NOMO-1 treated with DMSO at 0.1 percent for 48 hours (cell line): Measurements from ENCODE around the gene RAD9B.
"Not testable (repeated sequence)": the region's sequence is repeated elsewhere in the genome, so short reads cannot be mapped to it uniquely, and the experiment has no call there.

Source experiments
- DNase-seq: peaks from one replicate; lab custom pipeline; 2025; ENCODE audit not compliant: unreplicated experiment; lab: John Stamatoyannopoulos, UW

RAD9B gene

GRCh38 chr12:110520876-110521712, 19.0 kb downstream of the RAD9B start:
- DNase-seq: not testable (repeated sequence)

GRCh38 chr12:110528277-110528839, 26.2 kb downstream of the RAD9B start:
- DNase-seq: no peak

GRCh38 chr12:110530511-110530910, 28.4 kb downstream of the RAD9B start:
- peak; percentile 18 for DNase-seq

GRCh38 chr12:110531741-110532333, 29.7 kb downstream of the RAD9B start:
- DNase-seq: peak; percentile 30

- no peak for DNase-seq
Observed at GRCh38 chr12:110532644-110533043, 30.5 kb downstream of the RAD9B start.

- DNase-seq: no peak
Observed at GRCh38 chr12:110533607-110534006, 31.5 kb downstream of the RAD9B start.

GRCh38 chr12:110534811-110535210, 32.7 kb downstream of the RAD9B start:
- DNase-seq: no peak

- no peak for DNase-seq
Observed at GRCh38 chr12:110536834-110537604, 34.9 kb downstream of the RAD9B start.

- DNase-seq: no peak
Observed at GRCh38 chr12:110537605-110538409, 35.7 kb downstream of the RAD9B start.

- DNase-seq: no peak
Observed at GRCh38 chr12:110538869-110539622, 36.9 kb downstream of the RAD9B start.

GRCh38 chr12:110540048-110540447, 37.9 kb downstream of the RAD9B start:
- no peak for DNase-seq

- DNase-seq: no peak
Observed at GRCh38 chr12:110543252-110543959, 41.3 kb downstream of the RAD9B start.

GRCh38 chr12:110543965-110544364, 41.8 kb downstream of the RAD9B start:
- DNase-seq: no peak

GRCh38 chr12:110545259-110545658, 43.1 kb downstream of the RAD9B start:
- DNase-seq: peak; percentile 85

- no peak for DNase-seq
Observed at GRCh38 chr12:110545812-110546211, 43.7 kb downstream of the RAD9B start.

- DNase-seq: peak; percentile 54
Observed at GRCh38 chr12:110546339-110546738, 44.2 kb downstream of the RAD9B start.

GRCh38 chr12:110547090-110547489, 45.0 kb downstream of the RAD9B start:
- no peak for DNase-seq

GRCh38 chr12:110548678-110549077, 46.5 kb downstream of the RAD9B start:
- DNase-seq: no peak

- DNase-seq: no peak
Observed at GRCh38 chr12:110549716-110550115, 47.6 kb downstream of the RAD9B start.
